IPS-11a (cell line): ENCODE data around the gene PNMA6A.
"Not testable (repeated sequence)": the region's sequence is repeated elsewhere in the genome, so short reads cannot be mapped to it uniquely, and the experiment has no call there.

ENCODE experiments used
- H3K4me3 ChIP-seq: one replicate; pipeline ENCODE4 v1.5.1; 2013; ENCODE audit warnings: low read depth, low read length, control low read depth

Gene PNMA6A

GRCh38 chrX:153074935-153075334, 2.7 kb downstream of the PNMA6A start:
- no peak overlapping the region for H3K4me3 ChIP-seq

DNA sequence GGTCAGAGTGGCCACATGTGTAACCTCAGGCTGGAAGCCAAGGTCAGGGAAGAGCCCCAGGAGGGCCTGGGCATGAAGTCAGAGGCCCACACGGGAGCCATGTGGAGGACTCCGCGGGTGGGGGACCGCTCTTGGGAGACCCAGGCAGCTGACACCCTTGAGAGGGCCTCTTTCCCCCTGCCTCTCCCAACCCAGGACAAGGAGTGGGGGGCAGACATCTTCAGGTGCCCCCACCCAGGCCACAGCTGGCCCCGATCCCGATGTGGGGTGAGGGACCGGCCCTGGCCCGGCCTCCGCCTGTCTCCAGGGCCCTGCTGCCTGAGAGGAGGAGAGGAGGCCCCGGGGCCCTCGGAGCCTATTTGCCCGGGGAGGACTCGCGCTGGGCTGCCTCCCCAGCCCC, 3.1 kb downstream of the PNMA6A start:
- no peak overlapping the region for H3K4me3 ChIP-seq

DNA sequence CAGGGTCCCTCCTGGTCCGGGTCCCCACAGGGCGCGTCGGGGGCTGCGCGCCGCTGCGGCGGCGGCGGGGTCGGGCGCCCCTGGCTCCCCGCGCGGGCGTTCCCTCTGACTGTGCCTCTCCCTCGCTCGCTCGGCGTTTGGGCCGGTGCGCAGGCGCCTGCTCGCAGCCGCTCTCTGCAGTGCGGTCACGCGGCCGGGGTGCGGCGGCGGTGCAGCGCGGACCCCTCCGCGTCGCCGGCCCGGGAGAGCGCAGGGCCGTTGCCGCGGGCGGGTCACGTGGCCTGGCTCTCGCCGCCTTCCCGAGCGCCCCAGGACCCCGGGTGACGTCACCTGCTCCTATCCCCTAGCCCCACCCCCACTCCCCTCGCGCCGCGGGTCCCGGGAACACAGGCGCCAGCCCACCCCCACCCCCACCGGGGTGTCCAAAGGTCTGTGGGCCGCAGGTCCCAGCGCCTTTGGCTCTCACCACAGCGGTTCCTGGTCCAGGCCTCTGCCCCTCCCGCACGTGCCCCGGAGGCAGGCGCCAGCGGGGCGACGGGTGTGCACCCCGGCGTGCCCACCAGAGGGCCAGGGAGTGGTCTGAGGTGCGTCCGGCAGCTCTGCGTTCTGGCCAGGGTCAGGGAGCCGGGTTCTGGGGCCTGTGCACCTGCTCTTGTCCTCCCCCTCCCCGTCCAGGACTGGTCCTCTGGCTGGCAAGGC, 5.3 kb downstream of the PNMA6A start:
- not testable (repeated sequence) for H3K4me3 ChIP-seq

DNA sequence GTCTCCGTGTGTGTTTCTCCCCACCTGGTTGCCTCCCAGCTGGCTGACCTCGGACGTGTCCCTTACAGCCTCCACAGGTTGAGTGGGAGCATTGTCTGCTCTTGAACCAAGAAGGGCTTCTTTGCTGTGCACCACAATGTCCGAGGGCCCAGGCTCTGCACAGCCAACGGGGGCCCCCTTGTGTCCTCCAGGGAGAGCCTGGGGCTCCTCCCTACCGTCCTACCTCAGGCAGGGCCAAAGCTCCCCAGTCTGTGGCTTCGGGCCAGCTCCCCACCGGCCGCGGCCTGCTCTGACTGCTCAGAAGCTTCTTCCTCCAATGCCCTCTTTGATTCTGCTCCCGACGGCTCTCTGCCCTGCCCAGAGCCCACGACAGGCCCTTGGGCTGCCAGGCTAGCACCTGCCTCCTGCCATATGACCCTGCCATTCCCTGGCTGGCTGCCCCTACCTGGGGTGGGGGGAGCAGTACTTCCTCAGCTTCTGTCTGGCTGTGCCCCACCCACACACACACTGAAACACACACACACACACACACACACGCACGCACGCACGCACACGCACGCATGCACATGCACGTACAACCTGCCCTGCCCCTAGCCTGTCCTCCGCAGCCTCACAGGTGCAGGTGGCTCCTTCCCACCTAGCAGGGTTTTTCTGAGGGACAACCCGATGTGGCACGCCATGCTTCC, 11.1 kb downstream of the PNMA6A start:
- not testable (repeated sequence) for H3K4me3 ChIP-seq

- no peak overlapping the region for H3K4me3 ChIP-seq
Measured at GRCh38 chrX:153102418-153102817, 30.2 kb downstream of the PNMA6A start.

GRCh38 chrX:153104959-153105358, 32.7 kb downstream of the PNMA6A start:
- not testable (repeated sequence) for H3K4me3 ChIP-seq

GRCh38 chrX:153106092-153106801, 34.0 kb downstream of the PNMA6A start:
- not testable (repeated sequence) for H3K4me3 ChIP-seq

DNA sequence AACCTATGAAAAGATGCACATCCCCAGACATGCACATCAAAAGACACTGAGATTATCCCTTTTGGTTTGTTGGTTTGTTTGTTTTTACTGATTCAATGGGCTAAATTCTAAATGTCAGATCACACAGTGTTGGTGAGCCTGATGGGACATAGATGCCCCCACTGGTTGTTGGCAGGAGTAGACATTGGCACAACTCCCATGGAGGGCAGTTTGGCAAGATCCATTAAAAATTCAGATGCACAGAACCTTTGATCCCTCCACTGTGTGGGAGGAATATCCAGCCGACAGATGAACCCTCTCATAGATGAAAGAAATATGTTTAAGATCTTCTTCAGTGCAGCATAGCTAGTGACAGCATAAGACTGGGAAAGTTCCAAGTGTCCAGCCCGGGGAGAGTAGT, 38.5 kb downstream of the PNMA6A start:
- H3K4me3 ChIP-seq, result not testable (repeated sequence)

DNA sequence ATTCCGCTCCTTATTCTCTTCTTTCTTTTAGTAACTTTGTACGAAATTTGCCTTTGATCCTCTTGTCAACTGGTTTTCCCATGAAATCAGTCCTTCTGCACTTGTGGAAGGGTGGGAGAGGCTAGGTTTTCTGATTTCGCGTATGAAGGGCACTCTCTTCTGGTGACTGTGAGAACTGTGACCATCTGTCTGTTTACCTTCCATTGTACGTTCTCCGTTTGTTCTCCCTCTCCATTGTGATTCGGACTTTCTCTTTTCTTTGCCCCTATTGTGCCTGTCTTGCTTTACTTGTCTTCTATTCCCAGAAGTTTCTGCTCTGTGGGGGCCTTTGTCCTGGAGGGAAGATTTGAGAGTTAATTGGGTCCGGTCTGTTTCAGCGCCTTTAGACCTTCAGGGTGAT, 41.6 kb downstream of the PNMA6A start:
- not testable (repeated sequence) for H3K4me3 ChIP-seq

GRCh38 chrX:153117754-153118153, 45.5 kb downstream of the PNMA6A start:
- H3K4me3 ChIP-seq, result not testable (repeated sequence)

- H3K4me3 ChIP-seq, result not testable (repeated sequence)
Measured at GRCh38 chrX:153120230-153120629, 48.0 kb downstream of the PNMA6A start.

DNA sequence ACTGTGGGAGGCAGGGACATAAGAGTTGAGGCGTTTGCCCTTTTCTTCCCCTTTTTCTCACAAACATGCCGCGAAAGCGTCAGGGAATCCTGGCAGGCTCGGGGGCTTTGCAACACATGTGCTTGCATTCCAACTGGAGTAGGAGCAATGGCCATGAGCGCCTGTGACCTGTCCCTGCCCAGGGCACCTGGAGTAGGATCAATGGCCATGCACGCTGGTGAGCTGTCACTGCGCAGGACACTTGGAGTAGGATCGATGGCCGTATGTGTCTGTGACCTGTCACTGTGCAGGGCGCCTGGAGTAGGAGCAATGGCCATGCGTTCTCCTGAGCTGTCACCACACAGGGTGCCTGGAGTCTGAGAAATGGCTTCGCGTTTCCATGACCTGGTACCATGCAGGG, 51.2 kb downstream of the PNMA6A start:
- not testable (repeated sequence) for H3K4me3 ChIP-seq
